ENCODE data around the gene PRDM5.

DNA sequence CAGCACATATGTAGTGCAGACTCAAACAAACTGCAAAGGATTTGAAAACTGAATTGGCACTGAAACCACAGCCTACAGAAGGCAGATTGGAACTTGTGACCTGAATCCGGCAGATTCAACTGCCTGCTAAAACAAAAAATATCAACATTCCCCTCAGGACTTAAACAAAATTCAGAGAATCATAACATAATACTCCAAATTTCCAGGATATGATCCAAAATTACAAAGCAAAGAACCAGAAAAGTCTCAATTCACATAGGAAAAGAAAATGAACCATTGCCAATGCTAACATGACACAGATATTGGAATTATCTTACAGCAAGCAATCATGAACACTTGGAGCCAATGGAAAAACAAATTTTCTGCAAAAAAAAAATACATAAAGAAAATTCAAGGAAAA, 250.4 kb downstream of the PRDM5 start:
- TF ChIP-seq, protein P1, sequence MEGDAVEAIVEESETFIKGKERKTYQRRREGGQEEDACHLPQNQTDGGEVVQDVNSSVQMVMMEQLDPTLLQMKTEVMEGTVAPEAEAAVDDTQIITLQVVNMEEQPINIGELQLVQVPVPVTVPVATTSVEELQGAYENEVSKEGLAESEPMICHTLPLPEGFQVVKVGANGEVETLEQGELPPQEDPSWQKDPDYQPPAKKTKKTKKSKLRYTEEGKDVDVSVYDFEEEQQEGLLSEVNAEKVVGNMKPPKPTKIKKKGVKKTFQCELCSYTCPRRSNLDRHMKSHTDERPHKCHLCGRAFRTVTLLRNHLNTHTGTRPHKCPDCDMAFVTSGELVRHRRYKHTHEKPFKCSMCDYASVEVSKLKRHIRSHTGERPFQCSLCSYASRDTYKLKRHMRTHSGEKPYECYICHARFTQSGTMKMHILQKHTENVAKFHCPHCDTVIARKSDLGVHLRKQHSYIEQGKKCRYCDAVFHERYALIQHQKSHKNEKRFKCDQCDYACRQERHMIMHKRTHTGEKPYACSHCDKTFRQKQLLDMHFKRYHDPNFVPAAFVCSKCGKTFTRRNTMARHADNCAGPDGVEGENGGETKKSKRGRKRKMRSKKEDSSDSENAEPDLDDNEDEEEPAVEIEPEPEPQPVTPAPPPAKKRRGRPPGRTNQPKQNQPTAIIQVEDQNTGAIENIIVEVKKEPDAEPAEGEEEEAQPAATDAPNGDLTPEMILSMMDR (IDR thresholded peaks at IDR 0.05; ENCODE audit: insufficient read depth, low read depth, low read length), result no peak
- no peak for TF ChIP-seq EZH2 (IDR thresholded peaks at IDR 0.05; ENCODE audit: insufficient read depth, low read length)
